ENCODE measurements around the gene SCUBE1.

DNA sequence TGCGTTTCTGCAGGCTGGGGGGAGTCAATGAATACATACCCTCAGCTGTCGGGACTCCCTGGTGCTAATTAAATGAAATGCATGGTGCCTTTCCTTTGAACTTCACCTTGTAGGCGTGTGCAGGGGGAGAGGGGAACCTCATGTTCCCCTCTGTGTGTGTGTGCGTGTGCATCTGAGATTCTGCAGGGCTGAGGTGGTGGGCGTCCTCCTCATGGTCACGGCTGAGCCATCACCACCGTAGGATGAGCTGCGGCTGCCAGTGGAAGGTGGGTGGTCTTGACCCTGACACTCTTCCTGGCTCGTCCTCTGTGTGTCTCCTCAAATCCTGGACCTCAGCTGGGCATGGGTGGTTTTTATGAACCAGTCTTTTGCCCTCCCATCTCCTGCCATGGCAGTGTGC, 103.2 kb downstream of the SCUBE1 start:
- TF ChIP-seq EP300 (IDR thresholded peaks at IDR 0.05) (no peak), CTCF (IDR thresholded peaks at IDR 0.05) (no peak)
